GM18507 (cell line): ENCODE results near the gene SLC35D2.
"Not testable (repeated sequence)": the region's sequence is repeated elsewhere in the genome, so short reads cannot be mapped to it uniquely, and the experiment has no call there.

Experiments
- DNase-seq: peaks from one replicate; pipeline ENCODE4 v3.0.0; 2011; ENCODE audit warnings: low read depth; ENCODE audit not compliant: insufficient read length; ENCODE audit errors: extremely low spot score
- FAIRE-seq: peaks from 2 replicates; lab custom pipeline; 2011; peaks lifted over from hg19 to GRCh38; lab: Jason Lieb, UNC

Gene SLC35D2

GRCh38 chr9:96408409-96409280 lies 25.1 kb upstream of the SLC35D2 start:
- DNase-seq (no peak), FAIRE-seq (no peak)

GRCh38 chr9:96400132-96400910 lies 16.8 kb upstream of the SLC35D2 start:
- DNase-seq = no peak
- FAIRE-seq = no peak

- no peak for FAIRE-seq
- no peak for DNase-seq
Measured at GRCh38 chr9:96399325-96399633, 15.8 kb upstream of the SLC35D2 start.

GRCh38 chr9:96398582-96399324 lies 15.2 kb upstream of the SLC35D2 start:
- no peak for DNase-seq
- peak; percentile 33 for FAIRE-seq

- FAIRE-seq = no peak
- no peak for DNase-seq
Measured at GRCh38 chr9:96395964-96396363, 12.5 kb upstream of the SLC35D2 start.

GRCh38 chr9:96394832-96395496 lies 11.5 kb upstream of the SLC35D2 start:
- FAIRE-seq = no peak
- no peak for DNase-seq

- DNase-seq (no peak), FAIRE-seq (no peak)
Measured at GRCh38 chr9:96392263-96392662, 8.8 kb upstream of the SLC35D2 start.

- DNase-seq (no peak), FAIRE-seq (no peak)
Measured at GRCh38 chr9:96391021-96391765, 7.7 kb upstream of the SLC35D2 start.

- DNase-seq = no peak
Measured at GRCh38 chr9:96388144-96388543, 4.6 kb upstream of the SLC35D2 start.

GRCh38 chr9:96386157-96386556 lies 2.6 kb upstream of the SLC35D2 start:
- DNase-seq (no peak), FAIRE-seq (no peak)

More at GRCh38 chr9:96388144-96388543, 4.6 kb upstream of the SLC35D2 start:
- FAIRE-seq = no peak

- DNase-seq = no peak
- no peak for FAIRE-seq
Measured at GRCh38 chr9:96382839-96383164, 709 bp downstream of the SLC35D2 start.

- DNase-seq = no peak
- no peak for FAIRE-seq
Measured at GRCh38 chr9:96382175-96382574, 1.3 kb downstream of the SLC35D2 start.

- FAIRE-seq (no peak), DNase-seq (no peak)
Measured at GRCh38 chr9:96381696-96382095, 1.8 kb downstream of the SLC35D2 start.

GRCh38 chr9:96381125-96381524 lies 2.4 kb downstream of the SLC35D2 start:
- DNase-seq (no peak), FAIRE-seq (no peak)

- FAIRE-seq (no peak), DNase-seq (no peak)
Measured at GRCh38 chr9:96379461-96379860, 4.0 kb downstream of the SLC35D2 start.

GRCh38 chr9:96378187-96378586 lies 5.3 kb downstream of the SLC35D2 start:
- no peak for DNase-seq
- no peak for FAIRE-seq

- FAIRE-seq (no peak), DNase-seq (no peak)
Measured at GRCh38 chr9:96376891-96377874, 6.3 kb downstream of the SLC35D2 start.

- not testable (repeated sequence) for FAIRE-seq, DNase-seq
Measured at GRCh38 chr9:96375507-96375906, 8.0 kb downstream of the SLC35D2 start.
